ENCODE results near the gene STXBP1. TPM values are rescaled to one million over a fixed set of nuclear protein-coding genes. Genes with fewer than 3 reads are reported as not detected.

The STXBP1 gene
- polyA plus RNA-seq, 3 donors = 0.27 to 0.59 TPM; not detected in 1

DNA sequence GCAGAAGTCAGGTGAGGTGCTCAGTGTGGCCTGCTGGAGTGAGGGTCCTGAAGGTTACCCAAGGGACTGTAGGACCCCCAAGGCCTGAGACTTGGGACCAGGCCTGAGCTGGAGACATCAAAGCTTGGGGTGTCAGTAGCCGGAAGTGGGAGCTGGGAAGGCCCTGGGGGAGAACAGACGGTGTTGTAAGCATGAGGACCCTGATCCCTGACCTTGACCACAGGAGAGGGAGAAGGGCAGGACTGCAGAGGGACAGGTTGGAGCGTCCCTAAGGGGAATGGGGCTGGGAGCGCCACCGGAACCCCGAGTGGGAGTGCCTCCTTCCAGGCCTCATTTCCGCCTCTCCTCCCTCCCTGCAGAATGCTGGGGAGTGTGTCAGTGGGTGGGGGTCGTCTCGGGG lies 104.3 kb downstream of the STXBP1 start:
- intact Hi-C loops (cut with micrococcal nuclease) = no loop called here
- H2AFZ ChIP-seq (ENCODE audit: insufficient read depth, low read depth, low read length, poor library complexity, severe bottlenecking) = peak overlapping the region; percentile 99
- H3K36me3 ChIP-seq (replicated peaks in 1 of 2; ENCODE audit: control insufficient read depth in 1 of 2, insufficient read depth in 2 of 2, low read length in 2 of 2) = no peaks in the 10 kb centered on the region
- peak overlapping the region; percentile 84 to 97 (median 95) for H3K27ac Mint-ChIP-seq
- TF ChIP-seq, protein P1, sequence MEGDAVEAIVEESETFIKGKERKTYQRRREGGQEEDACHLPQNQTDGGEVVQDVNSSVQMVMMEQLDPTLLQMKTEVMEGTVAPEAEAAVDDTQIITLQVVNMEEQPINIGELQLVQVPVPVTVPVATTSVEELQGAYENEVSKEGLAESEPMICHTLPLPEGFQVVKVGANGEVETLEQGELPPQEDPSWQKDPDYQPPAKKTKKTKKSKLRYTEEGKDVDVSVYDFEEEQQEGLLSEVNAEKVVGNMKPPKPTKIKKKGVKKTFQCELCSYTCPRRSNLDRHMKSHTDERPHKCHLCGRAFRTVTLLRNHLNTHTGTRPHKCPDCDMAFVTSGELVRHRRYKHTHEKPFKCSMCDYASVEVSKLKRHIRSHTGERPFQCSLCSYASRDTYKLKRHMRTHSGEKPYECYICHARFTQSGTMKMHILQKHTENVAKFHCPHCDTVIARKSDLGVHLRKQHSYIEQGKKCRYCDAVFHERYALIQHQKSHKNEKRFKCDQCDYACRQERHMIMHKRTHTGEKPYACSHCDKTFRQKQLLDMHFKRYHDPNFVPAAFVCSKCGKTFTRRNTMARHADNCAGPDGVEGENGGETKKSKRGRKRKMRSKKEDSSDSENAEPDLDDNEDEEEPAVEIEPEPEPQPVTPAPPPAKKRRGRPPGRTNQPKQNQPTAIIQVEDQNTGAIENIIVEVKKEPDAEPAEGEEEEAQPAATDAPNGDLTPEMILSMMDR (IDR thresholded peaks at IDR 0.05) = no peak
- H3K4me3 Mint-ChIP-seq = peak overlapping the region in 1 of 2 donors; percentile 56
- no peaks in the 10 kb centered on the region for H3K36me3 Mint-ChIP-seq
- H3K9me3 ChIP-seq (replicated peaks in 1 of 2; ENCODE audit: control insufficient read depth in 1 of 2, insufficient read depth in 1 of 2, low read length in 2 of 2) = no peaks in the 10 kb centered on the region
- H3K27me3 ChIP-seq (ENCODE audit: control insufficient read depth in 2 of 2, insufficient read depth in 2 of 2, low read length in 2 of 2) = no peaks in the 10 kb centered on the region
- no peak for DNase-seq
- H3K9ac ChIP-seq (ENCODE audit: insufficient read depth, low read length, poor library complexity, severe bottlenecking) = no peak overlapping the region
- peaks cover 15 to 30% of the 10 kb centered on the region in 2 donors for H3K4me1 ChIP-seq (ENCODE audit: control insufficient read depth in 1 of 2, insufficient read depth in 2 of 2, low read length in 2 of 2)
- peak overlapping the region in 1 of 3 experiments; percentile 90 for H3K4me3 ChIP-seq (replicated peaks in 1 of 3; ENCODE audit: low read depth in 2 of 3, low read length in 3 of 3)
- peak overlapping the region in 1 of 2 donors; percentile 76 for H3K27ac ChIP-seq (ENCODE audit: low read depth in 1 of 2, low read length in 2 of 2)
- peaks cover 25% of the 10 kb centered on the region for H3K4me1 Mint-ChIP-seq
- 89% methylated on average over 4 of the region's 9 CpGs for WGBS (ENCODE audit: insufficient coverage)
- peaks cover 6 to 17% (median 9%) of the 10 kb centered on the region in 3 donors for H3K27me3 Mint-ChIP-seq (ENCODE audit: low read depth in 3 of 3)
- peaks cover 0 to 2% (median 0%) of the 10 kb centered on the region in 7 donors for H3K9me3 Mint-ChIP-seq
- H3K4me2 ChIP-seq (replicated peaks; ENCODE audit: extremely low read depth, low read length, poor library complexity, severe bottlenecking) = peak overlapping the region; percentile 98
- no peaks in the 10 kb centered on the region for H3K79me2 ChIP-seq (ENCODE audit: insufficient read depth, low read length)
- no peaks in the 10 kb centered on the region for H4K20me1 ChIP-seq (ENCODE audit: insufficient read depth, low read length)

DNA sequence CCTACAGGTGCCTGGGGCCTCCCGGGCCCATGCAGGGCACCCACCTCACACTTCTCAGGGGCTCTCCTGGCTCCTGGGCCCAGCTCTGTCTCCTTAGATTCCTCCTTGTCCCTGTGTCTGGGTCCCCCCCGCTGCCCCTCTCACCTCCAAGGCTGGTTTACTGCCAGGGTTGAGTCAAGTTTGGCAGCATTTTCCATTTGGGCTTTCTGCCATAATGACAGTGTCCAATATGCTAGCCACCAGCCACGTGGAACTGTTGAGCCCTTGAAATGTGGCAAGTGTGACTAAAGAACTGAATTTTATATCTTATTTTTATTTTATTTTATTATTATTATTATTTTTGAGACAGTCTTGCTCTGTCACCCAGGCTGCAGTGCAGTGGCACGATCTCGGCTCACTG lies 105.7 kb downstream of the STXBP1 start:
- peaks cover 14 to 26% of the 10 kb centered on the region in 2 donors for H3K4me1 ChIP-seq (ENCODE audit: control insufficient read depth in 1 of 2, insufficient read depth in 2 of 2, low read length in 2 of 2)
- no peak overlapping the region for H3K27ac Mint-ChIP-seq

More for the DNA sequence above, 105.7 kb downstream of the STXBP1 start:
- peaks cover 5 to 17% (median 5%) of the 10 kb centered on the region in 3 donors for H3K27me3 Mint-ChIP-seq (ENCODE audit: low read depth in 3 of 3)
- no peak for DNase-seq
- 92% methylated on average over 2 of the region's 5 CpGs for WGBS (ENCODE audit: insufficient coverage)
- H3K9ac ChIP-seq (ENCODE audit: insufficient read depth, low read length, poor library complexity, severe bottlenecking) = no peak overlapping the region
- TF ChIP-seq, protein P1 (IDR thresholded peaks at IDR 0.05) = no peak
- no peak overlapping the region for H2AFZ ChIP-seq (ENCODE audit: insufficient read depth, low read depth, low read length, poor library complexity, severe bottlenecking)
- H4K20me1 ChIP-seq (ENCODE audit: insufficient read depth, low read length) = no peaks in the 10 kb centered on the region
- H3K36me3 ChIP-seq (replicated peaks in 1 of 2; ENCODE audit: control insufficient read depth in 1 of 2, insufficient read depth in 2 of 2, low read length in 2 of 2) = no peaks in the 10 kb centered on the region
- no peak overlapping the region for H3K4me3 Mint-ChIP-seq
- peaks cover 25% of the 10 kb centered on the region for H3K4me1 Mint-ChIP-seq
- no peaks in the 10 kb centered on the region for H3K9me3 ChIP-seq (replicated peaks in 1 of 2; ENCODE audit: control insufficient read depth in 1 of 2, insufficient read depth in 1 of 2, low read length in 2 of 2)
- intact Hi-C loops (cut with micrococcal nuclease) = no loop called here
- H3K36me3 Mint-ChIP-seq = no peaks in the 10 kb centered on the region
- H3K27ac ChIP-seq (ENCODE audit: low read depth in 1 of 2, low read length in 2 of 2) = no peak overlapping the region
- H3K27me3 ChIP-seq (ENCODE audit: control insufficient read depth in 2 of 2, insufficient read depth in 2 of 2, low read length in 2 of 2) = no peaks in the 10 kb centered on the region
- H3K4me3 ChIP-seq (replicated peaks in 1 of 3; ENCODE audit: low read depth in 2 of 3, low read length in 3 of 3) = no peak overlapping the region
- no peaks in the 10 kb centered on the region for H3K79me2 ChIP-seq (ENCODE audit: insufficient read depth, low read length)
- H3K9me3 Mint-ChIP-seq = peaks cover 0 to 2% (median 0%) of the 10 kb centered on the region in 7 donors
- no peak overlapping the region for H3K4me2 ChIP-seq (replicated peaks; ENCODE audit: extremely low read depth, low read length, poor library complexity, severe bottlenecking)
